ENCODE measurements around the gene PMEPA1.

Gene PMEPA1, protein sequence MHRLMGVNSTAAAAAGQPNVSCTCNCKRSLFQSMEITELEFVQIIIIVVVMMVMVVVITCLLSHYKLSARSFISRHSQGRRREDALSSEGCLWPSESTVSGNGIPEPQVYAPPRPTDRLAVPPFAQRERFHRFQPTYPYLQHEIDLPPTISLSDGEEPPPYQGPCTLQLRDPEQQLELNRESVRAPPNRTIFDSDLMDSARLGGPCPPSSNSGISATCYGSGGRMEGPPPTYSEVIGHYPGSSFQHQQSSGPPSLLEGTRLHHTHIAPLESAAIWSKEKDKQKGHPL

GRCh38 chr20:57709823-57710799 is at the start of gene PMEPA1:
PMEPA1 (minus strand) TSS chr20:57710015; CDS start chr20:57709582, 433 bp downstream.
- peak within 1 kb of the TSS; percentile 63 for H3K4me3 ChIP-seq (ENCODE audit: low read length)
- TF ChIP-seq ZNF274 (IDR thresholded peaks at IDR 0.05; ENCODE audit: low read depth, low read length), result no peak

DNA sequence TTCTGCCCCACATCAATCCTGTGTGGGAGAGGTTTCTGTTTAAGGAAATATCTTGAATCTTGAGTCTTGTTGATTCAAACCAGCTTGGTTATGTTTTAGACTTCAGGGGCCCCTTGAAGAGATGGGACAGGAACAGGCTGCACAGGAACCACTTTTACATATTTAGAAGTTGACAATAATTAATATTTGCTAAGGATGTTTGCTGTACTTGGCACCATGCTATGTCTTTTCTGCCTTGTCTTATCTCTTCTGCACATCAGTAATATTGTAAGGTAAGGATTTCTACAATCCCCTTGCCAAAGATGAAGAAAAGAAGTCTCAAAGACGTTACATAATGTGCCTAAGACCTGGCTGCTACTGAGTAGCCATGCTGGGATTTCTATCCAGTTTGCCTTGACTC is 48.0 kb upstream of the PMEPA1 start:
- no peak overlapping the region for H3K4me3 ChIP-seq (ENCODE audit: low read length)
- TF ChIP-seq ZNF274 (IDR thresholded peaks at IDR 0.05; ENCODE audit: low read depth, low read length), result no peak

- H3K4me3 ChIP-seq (ENCODE audit: low read length), result no peak overlapping the region
- TF ChIP-seq ZNF274 (IDR thresholded peaks at IDR 0.05; ENCODE audit: low read depth, low read length), result no peak
Observed at GRCh38 chr20:57756921-57757320, 47.1 kb upstream of the PMEPA1 start.

GRCh38 chr20:57756213-57756612 is 46.4 kb upstream of the PMEPA1 start:
- TF ChIP-seq ZNF274 (IDR thresholded peaks at IDR 0.05; ENCODE audit: low read depth, low read length), result no peak
- no peak overlapping the region for H3K4me3 ChIP-seq (ENCODE audit: low read length)

DNA sequence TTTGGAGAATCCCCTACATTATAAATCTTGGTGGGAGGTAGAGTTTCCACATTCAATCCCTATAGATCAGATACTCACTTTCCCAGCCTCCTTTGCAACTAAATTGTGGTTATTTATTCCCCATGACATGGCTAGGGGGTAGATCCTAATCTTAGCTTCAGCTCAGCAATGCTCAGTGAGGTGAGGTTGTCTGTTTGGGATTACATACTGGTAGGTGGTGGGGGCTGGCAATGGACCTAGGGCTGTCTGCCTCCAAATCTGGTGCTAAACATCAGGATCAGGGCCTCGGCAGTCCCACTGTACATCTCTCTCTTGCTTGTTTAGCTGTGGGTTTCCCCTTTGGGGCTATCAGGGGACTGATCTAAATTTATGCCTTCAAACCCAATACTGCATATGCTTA is 45.8 kb upstream of the PMEPA1 start:
- no peak for TF ChIP-seq ZNF274 (IDR thresholded peaks at IDR 0.05; ENCODE audit: low read depth, low read length)

DNA sequence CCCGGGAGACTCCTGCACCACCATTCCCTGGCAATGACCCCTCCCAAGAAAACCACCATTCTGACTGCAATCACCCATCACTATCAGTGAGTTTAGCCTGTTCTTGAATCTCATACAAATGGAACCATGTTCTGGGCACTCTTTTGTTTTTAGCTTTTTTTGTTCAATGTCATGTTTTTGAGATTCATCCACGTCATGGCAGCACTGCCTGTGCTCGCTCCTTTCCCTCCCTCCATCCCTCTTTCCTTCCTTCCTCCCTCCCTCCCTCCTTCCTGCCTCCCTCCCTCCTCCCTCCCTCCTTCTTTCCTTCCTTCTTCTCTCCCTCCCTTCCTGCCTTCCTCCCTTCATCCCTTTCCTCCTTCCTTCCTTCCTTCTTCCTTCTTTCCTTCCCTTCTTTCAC is 44.4 kb upstream of the PMEPA1 start:
- TF ChIP-seq ZNF274 (IDR thresholded peaks at IDR 0.05; ENCODE audit: low read depth, low read length), result no peak
- H3K4me3 ChIP-seq (ENCODE audit: low read length), result no peak overlapping the region

More for the DNA sequence above, 45.8 kb upstream of the PMEPA1 start:
- no peak overlapping the region for H3K4me3 ChIP-seq (ENCODE audit: low read length)

GRCh38 chr20:57753332-57754164 is 43.7 kb upstream of the PMEPA1 start:
- no peak overlapping the region for H3K4me3 ChIP-seq (ENCODE audit: low read length)
- no peak for TF ChIP-seq ZNF274 (IDR thresholded peaks at IDR 0.05; ENCODE audit: low read depth, low read length)

- TF ChIP-seq ZNF274 (IDR thresholded peaks at IDR 0.05; ENCODE audit: low read depth, low read length), result no peak
- H3K4me3 ChIP-seq (ENCODE audit: low read length), result no peak overlapping the region
Observed at GRCh38 chr20:57751411-57751810, 41.6 kb upstream of the PMEPA1 start.

GRCh38 chr20:57749869-57750268 is 40.1 kb upstream of the PMEPA1 start:
- TF ChIP-seq ZNF274 (IDR thresholded peaks at IDR 0.05; ENCODE audit: low read depth, low read length), result no peak
- no peak overlapping the region for H3K4me3 ChIP-seq (ENCODE audit: low read length)

GRCh38 chr20:57749131-57749690 is 39.4 kb upstream of the PMEPA1 start:
- no peak for TF ChIP-seq ZNF274 (IDR thresholded peaks at IDR 0.05; ENCODE audit: low read depth, low read length)
- H3K4me3 ChIP-seq (ENCODE audit: low read length), result no peak overlapping the region

GRCh38 chr20:57748601-57749130 is 38.9 kb upstream of the PMEPA1 start:
- no peak overlapping the region for H3K4me3 ChIP-seq (ENCODE audit: low read length)

GRCh38 chr20:57747861-57748481 is 38.2 kb upstream of the PMEPA1 start:
- H3K4me3 ChIP-seq (ENCODE audit: low read length), result no peak overlapping the region
- TF ChIP-seq ZNF274 (IDR thresholded peaks at IDR 0.05; ENCODE audit: low read depth, low read length), result no peak

More at GRCh38 chr20:57748601-57749130, 38.9 kb upstream of the PMEPA1 start:
- TF ChIP-seq ZNF274 (IDR thresholded peaks at IDR 0.05; ENCODE audit: low read depth, low read length), result no peak

- TF ChIP-seq ZNF274 (IDR thresholded peaks at IDR 0.05; ENCODE audit: low read depth, low read length), result no peak
- H3K4me3 ChIP-seq (ENCODE audit: low read length), result no peak overlapping the region
Observed at GRCh38 chr20:57746832-57747404, 37.1 kb upstream of the PMEPA1 start.
